HL-60 (cell line): ENCODE data around the gene CYP4F3.

Source experiments
- DNase-seq, 2 experiments: peaks; one replicate each; pipeline ENCODE4 v3.0.0-alpha.2; 2010 to 2020; ENCODE audit warnings: low read depth in 1 of 2, low spot score in 1 of 2
- H3K27ac ChIP-seq: fragments of 250-450 bp; sonication (Bioruptor Pico); replicated peaks from 2 replicates; pipeline ENCODE4 v1.5.1; 2020; ENCODE audit warnings: mild to moderate bottlenecking, moderate library complexity
- H3K27me3 ChIP-seq: fragments of 250-450 bp; sonication (Bioruptor Pico); 2 replicates; pipeline ENCODE4 v1.5.1; 2021; ENCODE audit warnings: mild to moderate bottlenecking, moderate library complexity; ENCODE audit not compliant: insufficient read depth, poor library complexity, severe bottlenecking
- H3K4me3 ChIP-seq: replicated peaks from 2 replicates; pipeline ENCODE4 v1.5.1; 2011; ENCODE audit warnings: mild to moderate bottlenecking, control low read depth, low read length; ENCODE audit not compliant: insufficient read depth
- CTCF ChIP-seq: IDR thresholded peaks from one replicate; pipeline ENCODE4 v1.5.1; 2011; ENCODE audit warnings: low read length, control low read depth, inconsistent platforms; ENCODE audit not compliant: insufficient read depth
- GABPA ChIP-seq: IDR thresholded peaks from 2 replicates; pipeline ENCODE4 v1.6.1; 2012; ENCODE audit warnings: low read depth
- POLR2AphosphoS5 ChIP-seq: IDR thresholded peaks from 2 replicates; pipeline ENCODE4 v1.6.1; 2012; ENCODE audit warnings: low read depth
- SPI1 ChIP-seq: IDR thresholded peaks from 2 replicates; pipeline ENCODE4 v1.6.1; 2012; ENCODE audit warnings: low read depth, mild to moderate bottlenecking, borderline replicate concordance
- TF ChIP-seq, protein P1 (sequence below): IDR thresholded peaks from 2 replicates; pipeline ENCODE4 v1.6.1; 2012; ENCODE audit warnings: low read depth; ENCODE audit not compliant: insufficient replicate concordance

The CYP4F3 gene

DNA sequence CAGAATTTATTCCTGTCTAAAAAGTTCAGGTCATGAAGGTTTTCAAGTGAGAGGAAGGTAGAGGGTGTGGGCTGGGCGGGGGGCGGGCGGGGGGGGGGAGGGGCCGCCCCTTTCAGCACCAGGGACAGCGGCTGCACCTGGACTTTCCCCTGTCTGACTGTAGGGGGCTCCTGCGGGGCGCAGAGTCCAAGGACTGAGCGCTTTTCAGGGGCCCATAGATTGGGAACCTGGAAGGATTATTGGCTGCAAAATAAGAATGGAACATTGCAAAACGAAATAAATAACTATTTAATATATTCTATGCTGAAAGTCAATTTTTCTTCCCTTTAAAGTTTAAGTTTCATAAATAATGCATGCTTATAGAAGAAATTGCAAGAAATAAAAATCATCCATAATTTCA is 8.9 kb upstream of the CYP4F3 start:
- H3K27ac ChIP-seq = no peak overlapping the region
- no peak overlapping the region for H3K4me3 ChIP-seq
- DNase-seq = peak in 1 of 2 experiments; percentile 39
- no peak for TF ChIP-seq POLR2AphosphoS5
- TF ChIP-seq, protein P1, sequence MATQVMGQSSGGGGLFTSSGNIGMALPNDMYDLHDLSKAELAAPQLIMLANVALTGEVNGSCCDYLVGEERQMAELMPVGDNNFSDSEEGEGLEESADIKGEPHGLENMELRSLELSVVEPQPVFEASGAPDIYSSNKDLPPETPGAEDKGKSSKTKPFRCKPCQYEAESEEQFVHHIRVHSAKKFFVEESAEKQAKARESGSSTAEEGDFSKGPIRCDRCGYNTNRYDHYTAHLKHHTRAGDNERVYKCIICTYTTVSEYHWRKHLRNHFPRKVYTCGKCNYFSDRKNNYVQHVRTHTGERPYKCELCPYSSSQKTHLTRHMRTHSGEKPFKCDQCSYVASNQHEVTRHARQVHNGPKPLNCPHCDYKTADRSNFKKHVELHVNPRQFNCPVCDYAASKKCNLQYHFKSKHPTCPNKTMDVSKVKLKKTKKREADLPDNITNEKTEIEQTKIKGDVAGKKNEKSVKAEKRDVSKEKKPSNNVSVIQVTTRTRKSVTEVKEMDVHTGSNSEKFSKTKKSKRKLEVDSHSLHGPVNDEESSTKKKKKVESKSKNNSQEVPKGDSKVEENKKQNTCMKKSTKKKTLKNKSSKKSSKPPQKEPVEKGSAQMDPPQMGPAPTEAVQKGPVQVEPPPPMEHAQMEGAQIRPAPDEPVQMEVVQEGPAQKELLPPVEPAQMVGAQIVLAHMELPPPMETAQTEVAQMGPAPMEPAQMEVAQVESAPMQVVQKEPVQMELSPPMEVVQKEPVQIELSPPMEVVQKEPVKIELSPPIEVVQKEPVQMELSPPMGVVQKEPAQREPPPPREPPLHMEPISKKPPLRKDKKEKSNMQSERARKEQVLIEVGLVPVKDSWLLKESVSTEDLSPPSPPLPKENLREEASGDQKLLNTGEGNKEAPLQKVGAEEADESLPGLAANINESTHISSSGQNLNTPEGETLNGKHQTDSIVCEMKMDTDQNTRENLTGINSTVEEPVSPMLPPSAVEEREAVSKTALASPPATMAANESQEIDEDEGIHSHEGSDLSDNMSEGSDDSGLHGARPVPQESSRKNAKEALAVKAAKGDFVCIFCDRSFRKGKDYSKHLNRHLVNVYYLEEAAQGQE = peak; percentile 91
- no peak for TF ChIP-seq GABPA
- TF ChIP-seq SPI1 = no peak
- TF ChIP-seq CTCF = no peak
- no peaks in the 10 kb centered on the region for H3K27me3 ChIP-seq

DNA sequence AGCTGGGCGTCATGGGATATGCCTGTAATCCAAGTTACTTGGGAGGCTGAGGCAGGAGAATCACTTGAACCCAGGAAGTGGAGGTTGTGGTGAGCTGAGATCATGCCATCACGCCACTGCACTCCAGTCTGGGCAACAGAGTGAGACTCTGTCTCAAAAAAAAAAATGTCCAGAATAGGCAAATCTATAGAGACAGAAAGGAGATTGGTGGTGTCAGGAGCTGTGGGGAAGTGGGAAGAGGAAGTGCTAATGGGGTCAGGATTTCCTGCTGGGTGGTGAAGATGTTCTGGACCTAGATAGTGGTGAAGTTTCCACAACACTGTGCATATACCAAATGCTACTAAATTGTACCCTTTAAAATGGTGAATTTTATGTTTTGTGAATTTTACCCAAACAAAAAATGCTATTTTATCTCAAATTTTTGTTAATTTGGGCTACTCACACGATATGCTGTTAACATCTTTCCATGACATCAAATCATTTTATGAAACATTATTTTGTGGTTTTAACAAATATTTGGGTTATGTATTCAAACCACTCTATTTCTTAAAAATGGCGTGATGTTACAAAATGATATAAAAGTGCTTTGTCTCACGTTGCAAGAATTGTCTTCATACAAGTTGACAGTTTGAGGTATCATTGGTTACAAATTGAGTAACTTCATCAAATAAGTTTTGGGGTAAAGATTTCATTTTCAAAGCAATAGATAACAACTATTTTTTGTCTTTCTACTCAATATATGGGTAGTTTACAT is 7.4 kb upstream of the CYP4F3 start:
- H3K4me3 ChIP-seq = no peak overlapping the region
- no peaks in the 10 kb centered on the region for H3K27me3 ChIP-seq
- TF ChIP-seq, protein P1 = no peak
- TF ChIP-seq SPI1 (peak; percentile 99), POLR2AphosphoS5 (peak; percentile 49; the same call in 1 of the 2 replicates)
- peak; percentile 74 to 82 for DNase-seq
- H3K27ac ChIP-seq = peak overlapping the region; percentile 68

DNA sequence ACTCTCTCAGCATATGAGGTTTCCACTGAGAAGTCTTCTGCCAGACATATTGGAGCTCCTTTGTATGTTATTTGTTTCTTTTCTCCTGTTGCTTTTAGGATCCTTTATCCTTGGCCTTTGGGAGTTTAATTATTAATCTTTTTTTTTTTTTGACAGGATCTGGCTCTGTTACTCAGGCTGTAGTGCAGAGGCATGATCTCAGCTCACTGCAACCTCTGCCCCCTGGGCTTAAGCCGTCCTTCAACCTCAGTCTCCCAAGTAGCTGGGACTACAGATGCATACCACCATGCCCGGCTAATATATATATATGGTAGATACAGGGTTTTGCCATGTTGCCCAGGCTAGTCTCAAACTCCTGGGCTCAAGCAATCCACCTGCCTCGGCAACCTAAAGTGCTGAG is 6.6 kb upstream of the CYP4F3 start:
- TF ChIP-seq POLR2AphosphoS5 (no peak), CTCF (no peak), GABPA (no peak), SPI1 (no peak)
- TF ChIP-seq, protein P1 = no peak
- DNase-seq = no peak
- no peak overlapping the region for H3K4me3 ChIP-seq

More for the DNA sequence above, 6.6 kb upstream of the CYP4F3 start:
- Histone ChIP-seq H3K27me3 (no peaks in the 10 kb centered on the region), H3K27ac (peak overlapping the region; percentile 68)
